ENCODE data around the gene PLAAT2.
"Not testable (repeated sequence)": the region's sequence is repeated elsewhere in the genome, so short reads cannot be mapped to it uniquely, and the experiment has no call there.

Gene PLAAT2

DNA sequence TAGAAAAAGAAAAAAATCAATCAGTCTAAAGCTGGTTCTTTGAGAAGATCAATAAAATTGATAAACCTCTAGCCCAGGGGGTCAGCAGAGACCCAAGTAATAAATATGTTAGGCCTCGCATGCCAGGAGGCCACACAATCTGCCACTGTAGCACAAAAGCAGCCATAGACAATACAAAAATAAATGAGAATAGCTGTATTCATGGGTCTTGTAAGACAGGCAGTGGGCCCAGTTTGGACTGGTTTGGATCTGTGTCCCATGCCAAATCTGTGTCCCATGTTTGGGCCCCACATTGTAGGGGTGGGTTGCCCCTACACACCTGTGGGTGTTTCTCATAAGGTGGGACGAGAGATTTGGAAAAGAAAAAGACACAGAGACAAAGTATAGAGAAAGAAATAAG, 33.2 kb downstream of the PLAAT2 start:
- ATAC-seq (ENCODE audit: insufficient read depth, low read depth) (no peak), DNase-seq (no peak)
- H3K9me3 ChIP-seq (ENCODE audit: insufficient read depth, low read length, severe bottlenecking), result no peaks in the 10 kb centered on the region
- H4K20me1 ChIP-seq (ENCODE audit: insufficient read depth, low read length), result no peaks in the 10 kb centered on the region
- no peak overlapping the region for H2AFZ ChIP-seq (ENCODE audit: low read depth, low read length)
- H3K27ac ChIP-seq (ENCODE audit: low read length), result no peak overlapping the region
- no peak overlapping the region for H3K4me3 ChIP-seq (ENCODE audit: low read depth in 1 of 2, low read length in 2 of 2)
- H3K36me3 ChIP-seq (ENCODE audit: insufficient read depth, low read length), result no peaks in the 10 kb centered on the region
- no peaks in the 10 kb centered on the region for H3K79me2 ChIP-seq (ENCODE audit: insufficient read depth, low read length)
- H3K4me2 ChIP-seq (ENCODE audit: insufficient read depth, low read length), result no peak overlapping the region
- no peak overlapping the region for H3K9ac ChIP-seq (ENCODE audit: low read depth, low read length)
- TF ChIP-seq EZH2 (IDR thresholded peaks at IDR 0.05; ENCODE audit: borderline replicate concordance, low read depth, low read length, severe bottlenecking), result no peak
- TF ChIP-seq, protein P1, sequence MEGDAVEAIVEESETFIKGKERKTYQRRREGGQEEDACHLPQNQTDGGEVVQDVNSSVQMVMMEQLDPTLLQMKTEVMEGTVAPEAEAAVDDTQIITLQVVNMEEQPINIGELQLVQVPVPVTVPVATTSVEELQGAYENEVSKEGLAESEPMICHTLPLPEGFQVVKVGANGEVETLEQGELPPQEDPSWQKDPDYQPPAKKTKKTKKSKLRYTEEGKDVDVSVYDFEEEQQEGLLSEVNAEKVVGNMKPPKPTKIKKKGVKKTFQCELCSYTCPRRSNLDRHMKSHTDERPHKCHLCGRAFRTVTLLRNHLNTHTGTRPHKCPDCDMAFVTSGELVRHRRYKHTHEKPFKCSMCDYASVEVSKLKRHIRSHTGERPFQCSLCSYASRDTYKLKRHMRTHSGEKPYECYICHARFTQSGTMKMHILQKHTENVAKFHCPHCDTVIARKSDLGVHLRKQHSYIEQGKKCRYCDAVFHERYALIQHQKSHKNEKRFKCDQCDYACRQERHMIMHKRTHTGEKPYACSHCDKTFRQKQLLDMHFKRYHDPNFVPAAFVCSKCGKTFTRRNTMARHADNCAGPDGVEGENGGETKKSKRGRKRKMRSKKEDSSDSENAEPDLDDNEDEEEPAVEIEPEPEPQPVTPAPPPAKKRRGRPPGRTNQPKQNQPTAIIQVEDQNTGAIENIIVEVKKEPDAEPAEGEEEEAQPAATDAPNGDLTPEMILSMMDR (IDR thresholded peaks at IDR 0.05; ENCODE audit: borderline replicate concordance, extremely low read depth, low read length, poor library complexity, severe bottlenecking), result no peak
- H3K4me1 ChIP-seq (ENCODE audit: insufficient read depth, low read length), result peaks cover 14% of the 10 kb centered on the region
- no peaks in the 10 kb centered on the region for H3K27me3 ChIP-seq (ENCODE audit: insufficient read depth, low read length, poor library complexity)

DNA sequence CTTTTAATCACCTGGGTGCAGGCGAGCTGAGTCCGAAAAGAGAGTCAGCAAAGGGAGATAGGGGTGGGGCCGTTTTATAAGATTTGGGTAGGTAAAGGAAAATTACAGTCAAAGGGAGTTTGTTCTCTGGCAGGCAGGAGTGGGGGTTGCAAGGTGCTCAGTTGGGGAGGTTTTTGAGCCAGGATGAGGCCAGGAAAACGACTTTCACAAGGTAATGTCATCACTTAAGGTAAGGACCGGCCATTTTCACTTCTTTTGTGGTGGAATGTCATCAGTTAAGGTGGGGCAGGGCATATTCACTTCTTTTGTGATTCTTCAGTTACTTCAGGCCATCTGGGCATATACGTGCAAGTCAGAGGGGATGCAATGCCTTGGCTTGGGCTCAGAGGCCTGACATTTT, 33.8 kb downstream of the PLAAT2 start:
- not testable (repeated sequence) for H3K9ac ChIP-seq (ENCODE audit: low read depth, low read length); DNase-seq; H2AFZ ChIP-seq (ENCODE audit: low read depth, low read length); H3K9me3 ChIP-seq (ENCODE audit: insufficient read depth, low read length, severe bottlenecking); H3K36me3 ChIP-seq (ENCODE audit: insufficient read depth, low read length); H4K20me1 ChIP-seq (ENCODE audit: insufficient read depth, low read length); ATAC-seq (ENCODE audit: insufficient read depth, low read depth); H3K4me3 ChIP-seq (ENCODE audit: low read depth in 1 of 2, low read length in 2 of 2); H3K27ac ChIP-seq (ENCODE audit: low read length); H3K79me2 ChIP-seq (ENCODE audit: insufficient read depth, low read length); H3K4me2 ChIP-seq (ENCODE audit: insufficient read depth, low read length); H3K27me3 ChIP-seq (ENCODE audit: insufficient read depth, low read length, poor library complexity)
- H3K4me1 ChIP-seq (ENCODE audit: insufficient read depth, low read length), result peaks cover 12% of the 10 kb centered on the region

DNA sequence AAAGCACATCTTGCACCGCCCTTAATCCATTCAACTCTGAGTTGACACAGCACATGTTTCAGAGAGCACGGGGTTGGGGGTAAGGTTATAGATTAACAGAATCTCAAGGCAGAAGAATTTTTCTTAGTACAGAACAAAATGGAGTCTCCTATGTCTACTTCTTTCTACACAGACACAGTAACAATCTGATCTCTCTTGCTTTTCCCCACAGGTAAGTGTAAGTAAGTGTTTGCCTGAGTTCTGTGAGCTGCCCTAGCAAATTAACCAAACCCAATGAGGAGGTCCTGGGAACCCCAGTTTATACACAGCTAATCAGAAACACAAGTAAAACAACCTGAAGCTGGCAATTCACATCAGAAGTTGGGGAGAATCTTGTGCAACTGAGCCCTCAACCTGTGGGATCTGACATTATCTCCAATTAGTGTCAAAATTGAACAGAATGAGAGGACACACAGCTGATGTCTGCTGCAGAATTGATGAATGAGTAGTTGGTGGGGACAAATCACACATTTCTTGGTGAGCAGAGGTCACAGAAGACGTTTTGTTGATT, 34.4 kb downstream of the PLAAT2 start:
- not testable (repeated sequence) for DNase-seq; H3K27ac ChIP-seq (ENCODE audit: low read length); H3K4me3 ChIP-seq (ENCODE audit: low read depth in 1 of 2, low read length in 2 of 2); H3K36me3 ChIP-seq (ENCODE audit: insufficient read depth, low read length); H4K20me1 ChIP-seq (ENCODE audit: insufficient read depth, low read length); H3K79me2 ChIP-seq (ENCODE audit: insufficient read depth, low read length); H3K27me3 ChIP-seq (ENCODE audit: insufficient read depth, low read length, poor library complexity); ATAC-seq (ENCODE audit: insufficient read depth, low read depth); H3K9me3 ChIP-seq (ENCODE audit: insufficient read depth, low read length, severe bottlenecking); H3K4me2 ChIP-seq (ENCODE audit: insufficient read depth, low read length); H3K9ac ChIP-seq (ENCODE audit: low read depth, low read length)
- Histone ChIP-seq H2AFZ (ENCODE audit: low read depth, low read length) (peak overlapping the region; percentile 19; the same call in 1 of the 2 replicates), H3K4me1 (ENCODE audit: insufficient read depth, low read length) (peaks cover 12% of the 10 kb centered on the region)

DNA sequence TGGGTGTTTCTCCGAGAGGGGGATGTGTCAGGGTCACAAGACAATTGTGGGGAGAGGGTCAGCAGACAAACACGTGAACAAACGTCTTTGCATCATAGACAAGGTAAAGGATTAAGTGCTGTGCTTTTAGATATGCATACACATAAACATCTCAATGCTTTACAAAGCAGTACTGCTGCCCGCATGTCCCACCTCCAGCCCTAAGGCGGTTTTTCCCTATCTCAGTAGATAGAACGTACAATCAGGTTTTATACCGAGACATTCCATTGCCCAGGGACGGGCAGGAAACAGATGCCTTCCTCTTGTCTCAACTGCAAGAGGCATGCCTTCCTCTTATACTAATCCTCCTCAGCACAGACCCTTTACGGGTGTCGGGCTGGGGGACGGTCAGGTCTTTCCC, 35.0 kb downstream of the PLAAT2 start:
- ATAC-seq (ENCODE audit: insufficient read depth, low read depth); H3K79me2 ChIP-seq (ENCODE audit: insufficient read depth, low read length); H3K9ac ChIP-seq (ENCODE audit: low read depth, low read length); H3K27me3 ChIP-seq (ENCODE audit: insufficient read depth, low read length, poor library complexity); H3K4me2 ChIP-seq (ENCODE audit: insufficient read depth, low read length); H3K9me3 ChIP-seq (ENCODE audit: insufficient read depth, low read length, severe bottlenecking); H3K27ac ChIP-seq (ENCODE audit: low read length); DNase-seq; H2AFZ ChIP-seq (ENCODE audit: low read depth, low read length); H4K20me1 ChIP-seq (ENCODE audit: insufficient read depth, low read length); H3K4me3 ChIP-seq (ENCODE audit: low read depth in 1 of 2, low read length in 2 of 2); H3K36me3 ChIP-seq (ENCODE audit: insufficient read depth, low read length): not testable (repeated sequence)
- peaks cover 12% of the 10 kb centered on the region for H3K4me1 ChIP-seq (ENCODE audit: insufficient read depth, low read length)

DNA sequence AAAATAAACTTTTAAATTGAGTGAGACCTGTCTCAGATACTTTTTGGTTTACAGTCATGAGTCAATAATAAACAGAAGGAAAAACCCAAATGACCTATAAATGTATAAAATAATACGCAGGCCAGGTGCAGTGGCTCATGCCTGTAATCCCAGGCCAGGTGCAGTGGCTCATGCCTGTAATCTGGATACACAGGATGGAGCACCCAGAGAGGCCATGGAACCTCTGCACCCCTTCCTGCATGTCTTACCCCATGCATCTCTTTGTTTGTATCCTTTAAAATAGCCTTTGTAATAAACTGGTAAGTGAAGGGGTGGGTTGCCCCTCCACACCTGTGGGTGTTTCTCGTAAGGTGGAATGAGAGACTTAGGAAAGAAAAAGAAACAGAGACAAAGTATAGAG, 35.5 kb downstream of the PLAAT2 start:
- Histone ChIP-seq H3K9ac (ENCODE audit: low read depth, low read length) (no peak overlapping the region), H3K27ac (ENCODE audit: low read length) (no peak overlapping the region), H3K4me1 (ENCODE audit: insufficient read depth, low read length) (peaks cover 12% of the 10 kb centered on the region), H3K4me2 (ENCODE audit: insufficient read depth, low read length) (no peak overlapping the region), H3K79me2 (ENCODE audit: insufficient read depth, low read length) (no peaks in the 10 kb centered on the region), H2AFZ (ENCODE audit: low read depth, low read length) (no peak overlapping the region), H4K20me1 (ENCODE audit: insufficient read depth, low read length) (no peaks in the 10 kb centered on the region), H3K27me3 (ENCODE audit: insufficient read depth, low read length, poor library complexity) (no peaks in the 10 kb centered on the region), H3K9me3 (ENCODE audit: insufficient read depth, low read length, severe bottlenecking) (peaks cover 9% of the 10 kb centered on the region), H3K36me3 (ENCODE audit: insufficient read depth, low read length) (no peaks in the 10 kb centered on the region), H3K4me3 (ENCODE audit: low read depth in 1 of 2, low read length in 2 of 2) (no peak overlapping the region)
- DNase-seq, result no peak
- TF ChIP-seq, protein P1 (IDR thresholded peaks at IDR 0.05; ENCODE audit: borderline replicate concordance, extremely low read depth, low read length, poor library complexity, severe bottlenecking), result no peak
- TF ChIP-seq EZH2 (IDR thresholded peaks at IDR 0.05; ENCODE audit: borderline replicate concordance, low read depth, low read length, severe bottlenecking), result no peak
- ATAC-seq (ENCODE audit: insufficient read depth, low read depth), result no peak

Measured in DND-41 (cell line).